Pancreas (tissue), 10 donors: Measurements from ENCODE around the gene CDKAL1. TPM values are rescaled to one million over a fixed set of nuclear protein-coding genes. Genes with fewer than 3 reads are reported as not detected.

Experiments used
- ATAC-seq, 4 donors: fragments of 200-7000 bp; cut with Tn5 transposase; one replicate each; pipeline versions ENCODE4 v1.8.0 to v1.9.1; 2020; ENCODE audit warnings: mild to moderate bottlenecking in 4 of 4, moderate library complexity in 4 of 4
- DNase-seq, 6 donors: peaks; one replicate each; pipeline ENCODE4 v3.0.0-alpha.2; 2020
- FAIRE-seq: peaks from 2 replicates; lab custom pipeline; 2012; peaks lifted over from hg19 to GRCh38; lab: Jason Lieb, UNC
- H3K27ac ChIP-seq, 4 donors: fragments of 200-600 bp; sonication (generic); 1 replicate in 3 of 4; 2 replicates in 1 of 4; pipeline versions ENCODE4 v1.5.0 to v1.8.0; 2020
- H3K27me3 ChIP-seq, 4 donors: fragments of 200-600 bp; one replicate each; pipeline ENCODE4 v1.8.0; 2021
- H3K36me3 ChIP-seq, 3 donors: fragments of 200-600 bp; sonication (generic) in 1 of 3; one replicate each; pipeline versions ENCODE4 v1.5.0 to v1.8.0; 2020 to 2021
- H3K4me1 ChIP-seq, 3 donors: fragments of 200-600 bp; one replicate each; pipeline ENCODE4 v1.8.0; 2021
- H3K4me3 ChIP-seq, 4 donors: fragments of 200-600 bp; sonication (generic) in 2 of 4; one replicate each; pipeline versions ENCODE4 v1.5.0 to v1.8.0; 2020 to 2021
- H3K9me3 ChIP-seq, 4 donors: fragments of 200-600 bp; one replicate each; pipeline ENCODE4 v1.8.0; 2021
- CTCF ChIP-seq, 4 donors: fragments of 200-600 bp; sonication (generic) in 3 of 4; IDR thresholded peaks; one replicate each; pipeline versions ENCODE4 v1.5.0 to v1.8.0; 2021; ENCODE audit warnings: antibody characterized with exemption in 4 of 4
- WGBS, 2 donors: extraction: QIAGEN DNeasy Blood & Tissue Kit; methylation state at CpG; one replicate each; pipeline ENCODE4 v1.1.7; 2013; 5-methylcytosine and 5-hydroxymethylcytosine counted together
- intact Hi-C, 3 donors: fragments of 100-400 bp; cut with DNase I; formaldehyde crosslinking; loops; one replicate each; pipeline versions ENCODE4 v1.11.1 to v1.14.2; 2022
- polyA plus RNA-seq, 2 donors: library from polyadenylated mRNA; stranded (reverse); fragments of 200-250 nt; gene quantifications; one replicate each; pipeline ENCODE4 v1.2.3, GENCODE V29; 2013
- total RNA-seq, 6 donors: library from RNA; stranded (reverse); fragmentation: NEBNext Ultra II Directional in 4 of 6; extraction: Animal tissue kit (Norgen Biotek cat#: 25700) in 4 of 6; gene quantifications; one replicate each; pipeline versions ENCODE4 v1.2.1 to v1.2.4, GENCODE V29; 2021 to 2023
- donor health status: healthy with polysubstance abuse.
- donor health status: DM: no; HTN: no; CAD: no; lungs with moderate emphysema.
- donor health status: DM: no; HTN: no; CAD: no.
- donor health status: control.
- donor health status: control.
- donor health status: Bipolar disorder and iron deficiency.
- donor health status: DM: yes; HTN: yes; CAD: no.
- donor health status: DM: no; HTN: no; CAD: no.
- donor health status: DM: no; HTN: no; CAD: no.
- donor health status: DM: yes; HTN: yes; CAD: no.

Gene CDKAL1
- total and polyA plus RNA-seq, 8 donors: 3.3 to 11.7 (median 8.2) TPM

- ATAC-seq (no peak), FAIRE-seq (no peak), DNase-seq (no peak)
- TF ChIP-seq CTCF (IDR thresholded peaks at IDR 0.05): no peak
- intact Hi-C loops: no loop called here
- Histone ChIP-seq H3K9me3 (no peaks in the 10 kb centered on the region), H3K27ac (no peak overlapping the region), H3K36me3 (no peaks in the 10 kb centered on the region), H3K27me3 (no peaks in the 10 kb centered on the region), H3K4me3 (no peak overlapping the region), H3K4me1 (no peaks in the 10 kb centered on the region)
- WGBS, 2 donors: 59 to 61% methylated on average over 2 of the region's 2 CpGs
Observed at GRCh38 chr6:20850686-20851416, 316.6 kb downstream of the CDKAL1 start.

DNA sequence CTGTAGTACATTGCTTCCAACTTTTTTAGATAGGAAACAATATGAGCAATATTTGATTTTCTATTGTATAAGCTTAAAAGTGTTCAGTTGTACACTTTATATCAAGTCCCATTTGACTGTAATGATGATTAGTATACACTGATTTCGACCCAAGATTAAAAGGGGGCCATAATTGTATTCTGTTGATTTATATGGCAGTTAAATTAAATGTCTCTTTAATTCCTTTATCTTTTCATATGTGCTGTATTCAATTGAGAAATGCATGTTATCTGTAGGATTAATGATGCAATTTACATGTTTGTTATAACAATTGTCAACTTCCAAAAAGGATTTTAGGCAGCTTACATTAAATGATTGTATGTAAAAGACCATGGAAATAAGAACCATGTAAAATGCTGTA is 317.5 kb downstream of the CDKAL1 start:
- DNase-seq: no peak
- Histone ChIP-seq H3K27me3 (no peaks in the 10 kb centered on the region), H3K4me1 (no peaks in the 10 kb centered on the region), H3K27ac (no peak overlapping the region), H3K4me3 (no peak overlapping the region), H3K36me3 (no peaks in the 10 kb centered on the region), H3K9me3 (no peaks in the 10 kb centered on the region)
- intact Hi-C loops: no loop called here
- TF ChIP-seq CTCF (IDR thresholded peaks at IDR 0.05): no peak
- no peak for FAIRE-seq
- WGBS, 2 donors: 91 to 93% methylated on average over 1 of the region's 1 CpG
- no peak for ATAC-seq

DNA sequence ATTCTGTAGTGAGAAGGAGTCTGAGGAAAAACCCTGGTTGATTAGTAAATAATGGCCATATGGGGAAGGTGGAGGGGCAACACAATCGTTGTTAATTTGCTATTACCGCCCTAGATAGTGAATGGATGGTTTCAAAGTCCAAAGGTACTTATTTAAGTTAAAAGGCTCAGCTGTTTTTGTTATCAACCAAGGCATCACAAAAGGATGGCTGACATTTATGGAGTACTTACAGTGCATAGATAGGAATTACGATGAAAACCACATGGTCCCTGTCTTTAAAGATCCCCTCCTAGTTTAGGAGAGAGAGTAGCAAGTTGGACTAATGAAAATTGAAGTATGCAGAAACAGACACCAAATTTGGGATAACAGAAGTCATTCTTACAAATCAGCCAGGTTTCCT is 319.6 kb downstream of the CDKAL1 start:
- no peak overlapping the region for H3K27ac ChIP-seq
- no peak for FAIRE-seq
- no peaks in the 10 kb centered on the region for H3K36me3 ChIP-seq
- no peak for TF ChIP-seq CTCF (IDR thresholded peaks at IDR 0.05)
- DNase-seq: no peak
- peaks cover 0 to 2% (median 0%) of the 10 kb centered on the region in 3 donors for H3K4me1 ChIP-seq
- ATAC-seq: no peak
- no peak overlapping the region for H3K4me3 ChIP-seq
- no peaks in the 10 kb centered on the region for H3K27me3 ChIP-seq
- 62 to 63% methylated on average over 3 of the region's 3 CpGs for WGBS, 2 donors
- intact Hi-C loops: no loop called here
- no peaks in the 10 kb centered on the region for H3K9me3 ChIP-seq

DNA sequence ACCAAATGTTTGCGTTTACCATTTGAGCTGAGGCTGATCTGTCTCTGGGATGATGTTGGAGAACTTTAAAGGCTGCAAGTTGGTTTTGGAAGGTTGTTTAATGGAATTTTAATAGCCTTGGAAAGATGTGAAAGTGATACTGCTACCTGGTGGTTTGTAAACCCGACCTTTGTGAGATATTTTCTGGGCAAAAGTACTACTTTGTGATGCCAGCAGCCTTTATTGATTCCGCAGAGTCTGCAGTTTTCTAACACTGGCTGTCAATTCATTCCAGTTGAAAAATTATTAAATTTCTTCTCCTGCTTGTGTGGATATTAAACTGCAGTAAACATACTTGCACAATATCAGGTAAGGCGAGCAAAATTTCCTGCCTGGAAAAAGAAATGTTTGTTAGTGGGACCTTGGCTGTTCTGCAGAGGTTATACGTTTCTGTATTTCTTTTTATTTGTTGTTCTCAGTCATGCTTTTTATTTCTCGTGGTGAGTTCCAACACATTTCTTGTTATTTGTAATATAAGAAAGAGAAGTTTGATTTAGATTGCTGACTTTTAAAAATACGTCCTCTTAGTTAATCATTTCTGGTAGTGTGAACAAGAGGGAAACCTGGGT is 322.5 kb downstream of the CDKAL1 start:
- ATAC-seq (no peak), FAIRE-seq (no peak), DNase-seq (no peak)
- 40 to 44% methylated on average over 7 of the region's 7 CpGs for WGBS, 2 donors
- Histone ChIP-seq H3K4me1 (peaks cover 0 to 2% (median 0%) of the 10 kb centered on the region in 3 donors), H3K27me3 (no peaks in the 10 kb centered on the region), H3K4me3 (no peak overlapping the region), H3K9me3 (no peaks in the 10 kb centered on the region), H3K36me3 (no peaks in the 10 kb centered on the region), H3K27ac (no peak overlapping the region)
- no peak for TF ChIP-seq CTCF (IDR thresholded peaks at IDR 0.05)
- intact Hi-C loops: no loop called here

DNA sequence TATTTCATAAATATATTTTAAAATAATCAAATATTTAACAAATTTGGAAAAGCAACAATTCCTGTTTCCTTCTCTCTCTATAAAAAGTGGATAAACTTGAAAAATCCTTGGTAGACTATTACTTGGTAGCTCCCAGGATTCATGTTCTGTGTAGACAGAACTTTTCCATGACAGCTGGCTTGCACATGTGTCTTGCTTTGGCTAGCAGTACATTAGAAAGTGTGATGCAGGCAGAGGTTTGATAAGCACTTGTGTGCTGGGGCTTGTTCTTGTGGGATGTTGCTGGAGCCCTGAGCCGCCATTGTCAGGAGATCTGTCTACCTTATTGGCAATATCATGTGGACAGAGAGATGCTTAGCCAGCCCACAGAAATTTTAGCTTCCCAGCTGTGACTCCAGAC is 327.2 kb downstream of the CDKAL1 start:
- Histone ChIP-seq H3K4me1 (peaks cover 7 to 11% (median 9%) of the 10 kb centered on the region in 3 donors), H3K27ac (no peak overlapping the region), H3K4me3 (no peak overlapping the region), H3K36me3 (no peaks in the 10 kb centered on the region), H3K9me3 (no peaks in the 10 kb centered on the region), H3K27me3 (no peaks in the 10 kb centered on the region)
- ATAC-seq (no peak), DNase-seq (no peak), FAIRE-seq (no peak)
- intact Hi-C loops: no loop called here
- TF ChIP-seq CTCF (IDR thresholded peaks at IDR 0.05): no peak
- WGBS, 2 donors: 98 to 100% methylated on average over 1 of the region's 1 CpG
